HepG2 (cell line): Measurements from ENCODE around the gene SHISA5.

Source experiments
- ARHGAP35 ChIP-seq: sonication (generic); formaldehyde crosslinking; IDR thresholded peaks from 2 replicates; pipeline ENCODE4 v1.9.0; 2022; ENCODE audit warnings: mild to moderate bottlenecking, inconsistent platforms, moderate library complexity, missing genetic modification reagents, borderline replicate concordance
- ETV6 ChIP-seq: sonication (generic); formaldehyde crosslinking; conservative IDR thresholded peaks from 2 replicates; pipeline ENCODE4 v1.4.0; 2020; ENCODE audit warnings: missing genetic modification reagents
- RBM39 ChIP-seq: fragments of 200-400 bp; formaldehyde crosslinking; IDR thresholded peaks from one replicate; pipeline ENCODE4 v1.6.1; 2018; ENCODE audit warnings: antibody characterized with exemption, mild to moderate bottlenecking, low read depth, low read length; ENCODE audit not compliant: poor library complexity, severe bottlenecking
- SP2 ChIP-seq: sonication (generic); formaldehyde crosslinking; IDR thresholded peaks from 2 replicates; pipeline ENCODE4 v1.5.1; 2020; ENCODE audit warnings: mild to moderate bottlenecking, missing genetic modification reagents
- TRIM24 ChIP-seq: sonication (generic); formaldehyde crosslinking; IDR thresholded peaks from 2 replicates; pipeline ENCODE4 v1.8.0; 2022; ENCODE audit warnings: mild to moderate bottlenecking, missing genetic modification reagents

DNA sequence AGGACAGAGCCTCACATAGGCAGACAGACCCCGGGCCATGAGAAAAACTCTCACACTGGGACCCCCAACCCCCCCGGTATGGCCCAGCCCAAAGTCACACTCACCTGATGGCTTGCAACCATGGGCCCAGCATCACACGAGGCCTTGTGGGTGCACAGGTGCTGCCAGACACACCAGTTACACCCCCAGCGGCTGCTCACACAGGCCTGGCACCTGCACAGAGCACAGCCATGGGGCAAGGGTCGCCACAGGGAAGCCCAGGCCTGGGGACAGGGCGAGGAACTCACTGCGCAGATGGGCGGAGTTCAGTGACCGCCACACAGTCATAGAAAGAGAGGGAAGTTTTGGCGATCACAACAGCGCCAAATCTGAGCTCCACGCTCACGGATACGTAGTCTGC is 83.4 kb downstream of the SHISA5 start:
- TF ChIP-seq RBM39, result no peak
- TF ChIP-seq ARHGAP35, result no peak
- no peak for TF ChIP-seq TRIM24 (CRISPR knock-in tag)
- TF ChIP-seq SP2, result no peak
- TF ChIP-seq ETV6 (CRISPR knock-in tag), result no peak
